GDM1 (cell line): ENCODE measurements around the gene B4GALT6.

ENCODE experiments used
- DNase-seq: peaks from one replicate; lab custom pipeline; 2025; lab: John Stamatoyannopoulos, UW

The B4GALT6 gene

GRCh38 chr18:31595121-31595771 lies 89.1 kb downstream of the B4GALT6 start:
- no peak for DNase-seq

- no peak for DNase-seq
Observed at GRCh38 chr18:31592506-31593157, 91.7 kb downstream of the B4GALT6 start.

GRCh38 chr18:31591628-31592027 lies 92.8 kb downstream of the B4GALT6 start, which contains the start of gene TTR:
Gene TTR, plus strand, starts transcription at chr18:31591877. Its CDS starts 26 bp downstream, at chr18:31591903.
- DNase-seq: no peak

- DNase-seq: no peak
Observed at GRCh38 chr18:31591113-31591512, 93.3 kb downstream of the B4GALT6 start.

- DNase-seq: no peak
Observed at GRCh38 chr18:31590570-31590969, 93.8 kb downstream of the B4GALT6 start.

GRCh38 chr18:31587529-31587928 lies 96.9 kb downstream of the B4GALT6 start:
- no peak for DNase-seq

- DNase-seq: no peak
Observed at GRCh38 chr18:31586616-31587015, 97.8 kb downstream of the B4GALT6 start.

GRCh38 chr18:31585991-31586390 lies 98.4 kb downstream of the B4GALT6 start:
- DNase-seq: no peak

GRCh38 chr18:31583185-31583854 lies 101.1 kb downstream of the B4GALT6 start:
- no peak for DNase-seq

- peak; percentile 76 for DNase-seq
Observed at GRCh38 chr18:31581498-31582197, 102.7 kb downstream of the B4GALT6 start.

- DNase-seq: no peak
Observed at GRCh38 chr18:31579375-31579774, 105.0 kb downstream of the B4GALT6 start.

- DNase-seq: no peak
Observed at GRCh38 chr18:31578126-31578525, 106.3 kb downstream of the B4GALT6 start.

GRCh38 chr18:31577195-31577594 lies 107.2 kb downstream of the B4GALT6 start:
- DNase-seq: no peak

GRCh38 chr18:31576670-31577069 lies 107.7 kb downstream of the B4GALT6 start:
- DNase-seq: no peak

- no peak for DNase-seq
Observed at GRCh38 chr18:31575515-31576257, 108.7 kb downstream of the B4GALT6 start.

- DNase-seq: peak; percentile 65
Observed at GRCh38 chr18:31574359-31574758, 110.0 kb downstream of the B4GALT6 start.
